ENCODE results near the gene TF. TPM values are rescaled to one million over a fixed set of nuclear protein-coding genes. Genes with fewer than 3 reads are reported as not detected.

The TF gene
- total RNA-seq, 1 experiment from 2014 or later: 1.6 TPM

DNA sequence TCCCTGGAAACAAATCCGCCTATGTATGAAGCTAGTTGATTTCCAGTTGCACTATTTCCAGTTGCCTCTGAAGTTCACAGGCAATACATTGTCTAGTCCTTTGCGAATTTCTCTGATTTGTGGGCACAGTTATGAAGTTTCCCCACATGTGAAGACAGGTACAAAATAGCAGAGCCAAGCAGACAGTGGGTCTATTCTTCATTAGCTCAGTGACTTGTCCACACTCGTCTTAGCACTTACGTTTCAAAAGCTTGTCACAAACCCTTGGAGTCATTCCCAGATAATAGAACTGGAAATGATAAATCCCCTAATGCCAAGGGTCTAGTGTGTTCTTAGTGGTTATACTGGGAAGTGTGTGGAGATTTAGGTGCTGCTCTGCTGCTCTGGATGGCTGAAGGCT lies 73.9 kb downstream of the TF start:
- Histone ChIP-seq H3K9me2 (replicated peaks; ENCODE audit: insufficient read depth, low read length) (no peaks in the 10 kb centered on the region), H3K4me2 (ENCODE audit: low read depth, low read length, poor library complexity, severe bottlenecking) (no peak overlapping the region), H3K4me1 (ENCODE audit: low read length) (no peaks in the 10 kb centered on the region), H3K27me3 (ENCODE audit: low read length) (no peaks in the 10 kb centered on the region), H3K36me3 (ENCODE audit: insufficient read depth, low read length) (peaks cover 61% of the 10 kb centered on the region), H3K9me3 (ENCODE audit: low read length) (no peaks in the 10 kb centered on the region), H3K79me2 (ENCODE audit: low read length) (no peaks in the 10 kb centered on the region; the same call in 1 of the 2 replicates), H4K20me1 (ENCODE audit: insufficient read depth, low read depth, low read length) (peaks cover 8% of the 10 kb centered on the region; the same call in 1 of the 2 replicates), H3K27ac (ENCODE audit: low read length) (no peak overlapping the region), H3K9ac (ENCODE audit: low read length) (no peak overlapping the region), H3K4me3 (ENCODE audit: low read length) (no peak overlapping the region), H2AFZ (ENCODE audit: low read length) (no peak overlapping the region)
- no peak for DNase-seq

DNA sequence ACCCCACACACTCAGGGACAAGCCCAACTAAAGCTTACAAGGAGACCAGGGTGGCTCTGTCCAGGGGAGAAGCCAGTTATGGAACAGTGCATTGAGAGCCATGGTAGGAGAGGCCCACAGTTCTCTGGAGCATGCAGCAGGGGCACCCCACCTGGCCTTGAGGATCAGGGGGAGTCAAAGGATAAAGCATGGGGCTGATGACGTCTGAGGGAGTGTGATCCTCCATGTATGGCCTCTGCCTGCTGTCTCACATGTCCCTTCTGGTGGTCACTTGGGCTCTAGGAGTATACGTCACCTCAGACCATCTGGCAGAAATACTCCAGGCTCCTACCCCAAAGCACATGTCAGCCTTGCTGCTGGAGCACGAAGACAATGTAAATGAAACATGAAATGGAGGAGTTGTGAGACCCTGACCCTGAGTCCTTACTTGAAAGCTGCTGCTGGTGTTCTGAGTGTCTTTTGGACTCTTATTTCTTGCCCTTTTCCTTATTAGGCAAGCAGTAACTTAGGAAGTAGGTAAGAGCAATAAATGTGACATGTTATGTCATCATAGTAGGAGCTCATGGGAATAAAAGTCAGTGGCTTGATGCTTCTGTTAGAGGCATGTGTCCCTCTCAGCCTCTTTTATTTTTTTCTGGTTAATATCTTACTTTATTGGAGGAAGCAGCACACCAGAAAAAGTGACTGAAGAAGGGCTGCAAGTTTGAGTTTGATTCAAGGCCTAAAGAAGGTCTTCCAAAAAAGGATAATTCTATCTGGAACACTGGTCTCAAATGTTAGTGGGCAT lies 74.9 kb downstream of the TF start:
- Histone ChIP-seq H3K4me3 (ENCODE audit: low read length) (no peak overlapping the region), H3K9me3 (ENCODE audit: low read length) (no peaks in the 10 kb centered on the region), H3K4me1 (ENCODE audit: low read length) (no peaks in the 10 kb centered on the region), H3K27me3 (ENCODE audit: low read length) (no peaks in the 10 kb centered on the region), H4K20me1 (ENCODE audit: insufficient read depth, low read depth, low read length) (peaks cover 8% of the 10 kb centered on the region; the same call in 1 of the 2 replicates), H3K4me2 (ENCODE audit: low read depth, low read length, poor library complexity, severe bottlenecking) (no peak overlapping the region), H3K79me2 (ENCODE audit: low read length) (no peaks in the 10 kb centered on the region; the same call in 1 of the 2 replicates), H2AFZ (ENCODE audit: low read length) (no peak overlapping the region), H3K36me3 (ENCODE audit: insufficient read depth, low read length) (peaks cover 54% of the 10 kb centered on the region), H3K9me2 (replicated peaks; ENCODE audit: insufficient read depth, low read length) (no peaks in the 10 kb centered on the region), H3K9ac (ENCODE audit: low read length) (no peak overlapping the region), H3K27ac (ENCODE audit: low read length) (no peak overlapping the region)
- DNase-seq: no peak

DNA sequence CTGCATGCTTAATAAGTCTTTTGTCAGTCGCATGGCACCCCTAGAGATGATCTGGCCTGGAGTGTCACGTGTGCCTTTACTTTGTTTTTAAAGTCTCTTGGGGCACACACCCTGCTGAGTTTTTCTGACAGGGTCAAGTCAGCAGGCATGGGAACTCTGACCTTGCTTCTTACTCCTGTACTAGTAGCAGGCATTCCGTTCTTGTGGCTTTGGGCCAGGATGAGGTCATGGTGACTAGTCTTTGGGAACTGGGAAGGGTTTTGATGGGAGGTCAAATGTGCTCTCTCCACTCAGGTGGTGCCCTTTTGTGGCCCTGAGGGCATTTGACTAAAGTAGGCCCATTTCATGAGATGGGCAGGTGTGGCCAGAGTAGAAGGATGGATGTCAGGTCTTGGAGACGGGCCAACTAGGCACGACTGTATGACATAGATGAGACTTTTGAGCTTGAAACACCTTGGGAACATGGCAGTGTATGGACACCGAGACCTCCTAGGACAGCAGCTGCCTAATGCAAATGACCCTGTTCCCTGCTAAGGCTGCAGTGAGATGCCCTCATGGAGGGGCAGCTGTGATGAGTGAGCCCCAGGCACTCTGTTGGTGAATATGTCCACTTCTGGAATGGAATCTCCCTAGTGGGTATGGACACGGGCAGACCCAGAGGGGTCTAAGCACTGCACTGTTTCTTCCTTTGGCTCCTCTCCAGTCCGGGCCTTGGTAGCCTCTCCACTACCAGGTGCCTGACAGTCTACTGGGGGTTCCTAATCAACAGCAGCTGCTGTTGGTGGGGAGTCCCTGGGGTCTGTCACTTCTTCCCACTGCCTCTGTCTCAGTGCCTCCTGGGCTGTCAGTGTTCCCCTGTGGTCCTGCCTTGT lies 75.8 kb downstream of the TF start:
- Histone ChIP-seq H3K79me2 (ENCODE audit: low read length) (no peaks in the 10 kb centered on the region; the same call in 1 of the 2 replicates), H3K36me3 (ENCODE audit: insufficient read depth, low read length) (peaks cover 44% of the 10 kb centered on the region), H3K9me3 (ENCODE audit: low read length) (no peaks in the 10 kb centered on the region)

DNA sequence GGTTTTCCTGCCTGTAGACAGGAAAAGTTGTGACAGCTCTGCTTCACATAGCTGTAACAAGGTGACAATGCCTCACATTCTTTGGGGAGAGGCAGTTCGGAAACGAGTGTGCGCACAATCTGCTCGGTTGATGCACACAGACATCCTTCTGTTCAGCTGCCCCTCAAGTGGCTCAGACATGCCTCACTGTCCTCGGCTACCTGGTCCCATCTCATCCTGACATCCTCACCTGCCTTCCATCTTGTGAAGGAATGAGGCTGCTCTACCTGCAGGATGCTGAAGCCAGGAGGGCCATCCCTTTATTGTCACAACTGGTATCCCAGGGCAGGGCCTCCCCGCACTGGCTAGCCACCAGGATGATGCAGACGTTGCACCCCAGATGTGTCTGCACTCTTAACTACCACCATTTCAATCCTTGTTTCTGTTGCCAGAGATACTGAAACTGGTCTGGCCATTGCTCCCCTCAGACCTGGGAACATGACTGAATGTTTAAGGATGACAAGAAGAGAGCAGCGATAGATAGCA lies 78.8 kb downstream of the TF start:
- Histone ChIP-seq H3K79me2 (ENCODE audit: low read length) (no peaks in the 10 kb centered on the region), H3K4me3 (ENCODE audit: low read length) (no peak overlapping the region), H4K20me1 (ENCODE audit: insufficient read depth, low read depth, low read length) (0 out of 2 replicates have a peak, but pooled peaks cover 3% of the 10 kb centered on the region), H3K4me1 (ENCODE audit: low read length) (no peaks in the 10 kb centered on the region), H3K9ac (ENCODE audit: low read length) (no peak overlapping the region), H2AFZ (ENCODE audit: low read length) (no peak overlapping the region), H3K27me3 (ENCODE audit: low read length) (no peaks in the 10 kb centered on the region), H3K4me2 (ENCODE audit: low read depth, low read length, poor library complexity, severe bottlenecking) (no peak overlapping the region), H3K9me2 (replicated peaks; ENCODE audit: insufficient read depth, low read length) (no peaks in the 10 kb centered on the region), H3K9me3 (ENCODE audit: low read length) (no peaks in the 10 kb centered on the region), H3K27ac (ENCODE audit: low read length) (no peak overlapping the region), H3K36me3 (ENCODE audit: insufficient read depth, low read length) (peaks cover 29% of the 10 kb centered on the region)
- no peak for DNase-seq

More for the DNA sequence above, 75.8 kb downstream of the TF start:
- no peak overlapping the region for H3K27ac ChIP-seq (ENCODE audit: low read length)
- H4K20me1 ChIP-seq (ENCODE audit: insufficient read depth, low read depth, low read length): peaks cover 8% of the 10 kb centered on the region; the same call in 1 of the 2 replicates
- H3K9ac ChIP-seq (ENCODE audit: low read length): no peak overlapping the region
- no peaks in the 10 kb centered on the region for H3K9me2 ChIP-seq (replicated peaks; ENCODE audit: insufficient read depth, low read length)
- no peaks in the 10 kb centered on the region for H3K4me1 ChIP-seq (ENCODE audit: low read length)
- no peaks in the 10 kb centered on the region for H3K27me3 ChIP-seq (ENCODE audit: low read length)
- no peak overlapping the region for H2AFZ ChIP-seq (ENCODE audit: low read length)
- no peak for DNase-seq
- no peak overlapping the region for H3K4me2 ChIP-seq (ENCODE audit: low read depth, low read length, poor library complexity, severe bottlenecking)
- H3K4me3 ChIP-seq (ENCODE audit: low read length): no peak overlapping the region

DNA sequence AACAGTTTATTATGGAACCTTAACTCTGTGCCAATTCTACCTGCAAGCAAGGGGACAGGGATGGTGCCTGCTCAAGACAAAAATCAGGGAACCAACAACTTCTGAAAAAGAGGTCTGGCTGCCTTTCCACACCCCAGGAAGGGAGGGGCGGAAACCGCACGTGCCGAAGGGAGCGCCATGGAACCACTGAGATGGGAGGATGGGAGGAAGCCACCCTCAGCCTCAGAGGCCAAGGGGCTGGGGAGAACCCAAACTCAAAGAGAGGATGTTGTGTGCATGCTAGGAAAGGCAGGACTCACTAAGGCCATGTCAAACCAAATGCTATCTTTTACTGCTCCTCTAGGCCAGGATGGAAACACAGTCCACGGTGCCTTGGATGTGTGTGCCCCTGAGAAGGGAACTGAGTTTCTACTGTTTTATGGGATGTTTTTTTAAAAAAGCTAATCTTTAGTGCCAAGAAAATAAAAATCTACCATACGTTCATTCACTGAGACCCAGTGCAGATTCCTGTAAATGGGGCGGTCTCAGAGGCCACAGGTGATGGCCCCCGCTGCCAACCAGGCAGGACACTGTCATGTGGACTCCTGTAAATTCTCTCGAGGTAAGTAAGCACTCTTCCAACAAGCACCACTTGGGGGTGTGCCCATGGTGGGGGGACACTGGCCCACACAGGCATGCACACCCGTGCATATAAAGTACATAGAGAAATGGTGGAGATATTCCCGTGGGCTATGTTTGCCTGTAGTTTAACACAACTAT lies 80.0 kb downstream of the TF start:
- Histone ChIP-seq H3K9me2 (replicated peaks; ENCODE audit: insufficient read depth, low read length) (no peaks in the 10 kb centered on the region), H3K9me3 (ENCODE audit: low read length) (no peaks in the 10 kb centered on the region), H3K27ac (ENCODE audit: low read length) (no peak overlapping the region), H3K79me2 (ENCODE audit: low read length) (no peaks in the 10 kb centered on the region), H3K9ac (ENCODE audit: low read length) (no peak overlapping the region), H4K20me1 (ENCODE audit: insufficient read depth, low read depth, low read length) (0 out of 2 replicates have a peak, but pooled peaks cover 3% of the 10 kb centered on the region), H3K36me3 (ENCODE audit: insufficient read depth, low read length) (peaks cover 18% of the 10 kb centered on the region), H3K4me2 (ENCODE audit: low read depth, low read length, poor library complexity, severe bottlenecking) (no peak overlapping the region), H3K4me3 (ENCODE audit: low read length) (no peak overlapping the region), H3K4me1 (ENCODE audit: low read length) (no peaks in the 10 kb centered on the region), H3K27me3 (ENCODE audit: low read length) (no peaks in the 10 kb centered on the region), H2AFZ (ENCODE audit: low read length) (no peak overlapping the region)
- DNase-seq: no peak

DNA sequence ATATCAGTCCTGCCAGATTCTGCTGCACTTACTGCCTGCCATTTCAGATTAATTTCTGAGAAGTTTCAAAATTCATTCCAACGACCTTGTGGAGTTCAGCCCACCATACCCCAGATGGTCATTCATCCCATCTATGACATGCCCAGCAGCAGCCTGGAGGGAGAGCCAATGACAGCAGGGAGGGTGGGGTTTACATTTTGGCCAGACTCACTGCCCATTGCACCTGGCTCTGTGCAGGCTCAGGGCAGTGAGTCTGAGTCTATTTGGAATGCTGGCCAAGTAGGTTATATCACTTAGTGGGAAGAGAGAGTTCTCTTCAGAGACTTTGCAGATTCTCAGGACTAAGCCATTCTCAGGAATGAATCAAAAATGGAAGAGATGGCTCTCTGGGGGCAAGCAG lies 80.9 kb downstream of the TF start:
- Histone ChIP-seq H3K36me3 (ENCODE audit: insufficient read depth, low read length) (peaks cover 8% of the 10 kb centered on the region), H3K9me3 (ENCODE audit: low read length) (no peaks in the 10 kb centered on the region), H3K4me1 (ENCODE audit: low read length) (no peaks in the 10 kb centered on the region)

DNA sequence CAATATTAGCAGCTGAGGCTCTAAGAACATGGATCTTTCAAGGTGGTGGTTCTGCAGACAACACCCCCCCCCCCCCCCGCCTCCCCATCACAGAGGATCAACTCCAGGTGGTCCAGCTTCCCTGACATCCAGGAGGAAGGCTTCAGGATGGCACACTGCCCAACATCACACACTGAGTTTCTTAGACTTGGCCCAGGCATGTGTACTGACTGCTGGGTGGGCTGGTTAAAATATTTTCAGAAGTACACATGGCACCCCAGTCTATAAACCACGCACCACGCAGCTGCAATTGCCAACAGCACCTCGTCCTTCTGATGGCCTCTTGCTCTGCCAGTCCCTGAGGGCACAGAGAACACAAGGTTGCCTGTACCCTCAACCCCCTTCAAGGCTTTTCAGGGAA lies 81.5 kb downstream of the TF start:
- Histone ChIP-seq H3K9me2 (replicated peaks; ENCODE audit: insufficient read depth, low read length) (no peaks in the 10 kb centered on the region), H3K27me3 (ENCODE audit: low read length) (no peaks in the 10 kb centered on the region), H3K36me3 (ENCODE audit: insufficient read depth, low read length) (peaks cover 3% of the 10 kb centered on the region), H3K4me1 (ENCODE audit: low read length) (no peaks in the 10 kb centered on the region), H3K9ac (ENCODE audit: low read length) (no peak overlapping the region), H3K4me2 (ENCODE audit: low read depth, low read length, poor library complexity, severe bottlenecking) (no peak overlapping the region), H2AFZ (ENCODE audit: low read length) (no peak overlapping the region), H3K79me2 (ENCODE audit: low read length) (no peaks in the 10 kb centered on the region), H3K4me3 (ENCODE audit: low read length) (no peak overlapping the region), H4K20me1 (ENCODE audit: insufficient read depth, low read depth, low read length) (no peaks in the 10 kb centered on the region), H3K27ac (ENCODE audit: low read length) (no peak overlapping the region), H3K9me3 (ENCODE audit: low read length) (no peaks in the 10 kb centered on the region)
- DNase-seq: no peak

More for the DNA sequence above, 80.9 kb downstream of the TF start:
- no peak overlapping the region for H3K4me3 ChIP-seq (ENCODE audit: low read length)
- no peaks in the 10 kb centered on the region for H3K27me3 ChIP-seq (ENCODE audit: low read length)
- no peaks in the 10 kb centered on the region for H3K79me2 ChIP-seq (ENCODE audit: low read length)
- no peak for DNase-seq
- no peaks in the 10 kb centered on the region for H3K9me2 ChIP-seq (replicated peaks; ENCODE audit: insufficient read depth, low read length)
- no peak overlapping the region for H2AFZ ChIP-seq (ENCODE audit: low read length)
- H3K9ac ChIP-seq (ENCODE audit: low read length): no peak overlapping the region
- no peak overlapping the region for H3K27ac ChIP-seq (ENCODE audit: low read length)
- no peaks in the 10 kb centered on the region for H4K20me1 ChIP-seq (ENCODE audit: insufficient read depth, low read depth, low read length)
- H3K4me2 ChIP-seq (ENCODE audit: low read depth, low read length, poor library complexity, severe bottlenecking): no peak overlapping the region
